HG03565 (cell line): ENCODE measurements around the gene SGMS1.

Source experiments
- ATAC-seq: cut with Tn5 transposase; IDR thresholded peaks from one replicate; pipeline ENCODE4 v1.9.1; 2021; ENCODE audit warnings: mild to moderate bottlenecking, moderate library complexity; ENCODE audit not compliant: unreplicated experiment

Gene SGMS1

GRCh38 chr10:50636618-50637579 is 13.1 kb upstream of the SGMS1 start:
- ATAC-seq, result peak; percentile 84

GRCh38 chr10:50635286-50635685 is 11.5 kb upstream of the SGMS1 start:
- no peak for ATAC-seq

GRCh38 chr10:50634479-50634878 is 10.7 kb upstream of the SGMS1 start:
- no peak for ATAC-seq

- no peak for ATAC-seq
These were observed 7.3 kb upstream of the SGMS1 start for GRCh38 chr10:50631052-50631451.

GRCh38 chr10:50629495-50630122 is 5.9 kb upstream of the SGMS1 start:
- no peak for ATAC-seq

- no peak for ATAC-seq
These were observed 4.1 kb upstream of the SGMS1 start for GRCh38 chr10:50627896-50628295.

- no peak for ATAC-seq
These were observed 3.7 kb upstream of the SGMS1 start for GRCh38 chr10:50627443-50627842.

- ATAC-seq, result no peak
These were observed 1.9 kb upstream of the SGMS1 start for GRCh38 chr10:50625649-50626132.

- ATAC-seq, result peak; percentile 41
These were observed 1.2 kb upstream of the SGMS1 start for GRCh38 chr10:50624866-50625501.

- ATAC-seq, result peak; percentile 50
These were observed 683 bp upstream of the SGMS1 start for GRCh38 chr10:50624413-50624865.

- peak; percentile 3 for ATAC-seq
These were observed 772 bp downstream of the SGMS1 start for GRCh38 chr10:50622706-50623662.

- ATAC-seq, result peak; percentile 13
These were observed 1.6 kb downstream of the SGMS1 start for GRCh38 chr10:50621968-50622705.

GRCh38 chr10:50620899-50621298 is 2.9 kb downstream of the SGMS1 start:
- no peak for ATAC-seq

- no peak for ATAC-seq
These were observed 3.9 kb downstream of the SGMS1 start for GRCh38 chr10:50619882-50620281.

- ATAC-seq, result no peak
These were observed 4.6 kb downstream of the SGMS1 start for GRCh38 chr10:50619166-50619565.

GRCh38 chr10:50618624-50619023 is 5.1 kb downstream of the SGMS1 start:
- no peak for ATAC-seq

GRCh38 chr10:50615658-50616057 is 8.1 kb downstream of the SGMS1 start:
- no peak for ATAC-seq

GRCh38 chr10:50614444-50615137 is 9.2 kb downstream of the SGMS1 start:
- peak; percentile 43 for ATAC-seq
